ENCODE results near the gene HOXB9.

Gene HOXB9

GRCh38 chr17:48595278-48595999, 30.7 kb downstream of the HOXB9 start:
- no peak for DNase-seq

- DNase-seq: no peak
These were observed 31.4 kb downstream of the HOXB9 start for GRCh38 chr17:48594538-48595277.

- peak; percentile 69 to 91 for DNase-seq
These were observed 32.2 kb downstream of the HOXB9 start for GRCh38 chr17:48593840-48594537.

DNA sequence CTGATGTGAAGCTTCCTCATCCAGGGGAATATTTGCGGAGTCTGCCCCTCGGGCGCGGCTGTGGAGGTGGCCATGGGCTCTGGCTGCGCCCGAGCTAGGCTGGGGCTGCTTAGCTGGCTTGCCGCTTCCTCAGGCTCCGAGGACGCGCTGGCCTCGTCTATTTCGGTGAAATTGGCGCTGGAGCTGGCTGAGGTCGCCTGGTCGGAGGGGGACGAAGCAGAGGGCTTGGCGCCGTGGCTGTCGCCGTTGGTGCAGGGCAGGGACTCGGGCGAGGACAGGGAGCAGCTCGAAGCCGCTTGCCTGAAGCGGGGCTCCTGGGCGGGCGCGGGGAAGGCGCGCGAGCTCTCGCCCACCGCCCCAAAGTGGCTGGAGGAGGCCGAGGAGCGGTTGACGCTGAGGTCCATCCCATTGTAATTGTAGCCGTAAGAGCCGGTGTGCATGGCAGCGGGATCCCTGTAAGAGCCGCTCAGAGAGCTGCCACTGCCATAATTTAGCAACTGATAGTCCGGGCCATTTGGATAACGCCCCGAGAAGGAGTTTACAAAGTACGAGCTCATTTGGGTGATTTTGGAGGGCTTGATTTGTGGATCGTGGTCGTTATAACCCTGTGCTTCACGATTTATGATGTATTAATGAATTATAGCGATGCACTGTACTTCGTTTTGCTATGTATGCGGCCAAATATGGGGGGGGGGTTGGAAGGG, 32.9 kb downstream of the HOXB9 start, which contains the start of gene HOXB5:
Gene HOXB5, minus strand, starts transcription at position 654 of the 704 bp plus-strand sequence. Its CDS starts 97 bp downstream, at position 557.
- DNase-seq: peak; percentile 51 to 80

- DNase-seq: peak in 1 of 2 experiments; percentile 26
These were observed 33.6 kb downstream of the HOXB9 start for GRCh38 chr17:48592577-48592976.

DNA sequence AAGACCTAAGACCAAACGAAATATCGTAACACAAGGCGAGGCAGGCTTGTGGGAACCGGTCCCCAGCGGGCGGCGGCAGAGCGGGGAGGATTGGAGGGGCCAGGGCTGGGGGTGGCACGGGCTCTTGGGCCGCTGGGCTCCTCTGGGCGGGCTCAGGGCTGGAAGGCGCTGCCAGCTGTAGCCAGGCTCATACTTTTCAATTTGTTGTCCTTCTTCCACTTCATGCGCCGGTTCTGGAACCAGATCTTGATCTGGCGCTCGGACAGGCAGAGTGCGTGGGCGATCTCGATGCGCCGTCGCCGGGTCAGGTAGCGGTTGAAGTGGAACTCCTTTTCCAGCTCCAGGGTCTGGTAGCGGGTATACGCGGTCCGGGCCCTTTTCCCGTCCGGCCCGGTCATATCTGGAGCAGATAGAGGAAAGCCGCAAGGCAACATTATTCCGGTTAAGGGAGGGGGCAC, 34.1 kb downstream of the HOXB9 start:
- DNase-seq: no peak

GRCh38 chr17:48591255-48592056, 34.7 kb downstream of the HOXB9 start:
- no peak for DNase-seq

- DNase-seq: no peak
These were observed 35.5 kb downstream of the HOXB9 start for GRCh38 chr17:48590607-48591161.

GRCh38 chr17:48589831-48590606, 36.1 kb downstream of the HOXB9 start, which contains the start of gene HOXB3:
TSS of gene HOXB3 (minus strand) at chr17:48590241. CDS start at chr17:48552474, 37,767 bp downstream.
- DNase-seq: no peak

DNA sequence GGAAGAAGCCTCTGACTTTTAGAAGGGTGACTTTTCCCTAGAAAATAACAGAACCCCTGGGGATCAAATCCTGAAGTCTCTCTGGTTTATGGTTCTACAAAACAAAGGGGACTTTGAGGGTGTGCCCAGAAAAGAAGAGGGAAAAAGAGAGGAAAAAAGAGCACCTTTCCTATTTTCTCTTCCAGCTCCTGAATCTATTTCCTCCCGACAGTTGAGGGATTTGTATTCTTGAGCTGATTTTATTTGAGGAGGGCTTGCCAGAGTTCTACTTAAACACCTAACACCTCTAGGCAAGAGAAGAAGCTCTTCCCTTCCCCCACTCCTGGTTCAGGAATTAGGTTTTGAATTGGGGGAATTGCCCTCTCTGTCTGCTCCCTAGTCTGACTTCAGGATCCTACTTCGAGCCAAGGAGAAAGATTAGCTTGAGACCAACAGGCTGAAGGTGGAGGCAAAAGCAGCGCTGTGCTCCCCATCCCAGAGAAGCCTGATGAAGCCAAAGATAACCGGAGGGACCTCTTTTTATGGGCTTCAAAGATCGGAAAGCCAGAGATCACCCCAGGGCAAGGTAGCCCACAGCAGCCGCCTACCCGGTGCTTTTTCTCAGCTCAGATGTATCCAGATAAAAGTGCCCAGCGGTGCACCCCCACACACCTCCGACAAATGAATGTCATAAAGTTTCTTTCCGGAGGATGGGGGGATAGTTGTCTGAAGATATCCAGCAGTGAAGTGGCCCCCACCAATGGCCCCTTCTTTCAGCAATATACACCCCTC, 36.9 kb downstream of the HOXB9 start:
- no peak for DNase-seq

DNA sequence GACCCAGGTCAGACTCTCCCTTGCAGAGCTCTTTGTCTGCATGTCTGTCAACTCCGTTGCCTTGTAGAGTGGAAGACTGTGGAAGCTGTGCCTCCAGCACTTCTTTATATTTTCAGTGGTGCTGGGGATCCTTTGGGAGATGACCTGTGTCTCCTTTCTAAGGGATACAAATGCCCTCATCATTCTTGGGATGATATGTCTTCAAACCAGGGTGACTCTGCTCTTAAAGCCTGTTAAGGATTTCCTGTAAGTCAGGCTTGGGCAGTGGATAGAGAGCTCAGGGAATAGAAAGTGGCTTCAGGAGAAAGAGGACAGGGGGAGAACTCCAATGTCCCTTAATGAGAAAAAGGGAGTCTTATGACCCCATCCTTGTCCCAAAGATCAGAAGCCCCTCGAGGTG, 37.6 kb downstream of the HOXB9 start:
- DNase-seq: no peak

GRCh38 chr17:48588074-48588415, 38.1 kb downstream of the HOXB9 start:
- no peak for DNase-seq

- DNase-seq: no peak
These were observed 38.7 kb downstream of the HOXB9 start for GRCh38 chr17:48587276-48588073.

- DNase-seq: no peak
These were observed 39.6 kb downstream of the HOXB9 start for GRCh38 chr17:48586355-48587258.

DNA sequence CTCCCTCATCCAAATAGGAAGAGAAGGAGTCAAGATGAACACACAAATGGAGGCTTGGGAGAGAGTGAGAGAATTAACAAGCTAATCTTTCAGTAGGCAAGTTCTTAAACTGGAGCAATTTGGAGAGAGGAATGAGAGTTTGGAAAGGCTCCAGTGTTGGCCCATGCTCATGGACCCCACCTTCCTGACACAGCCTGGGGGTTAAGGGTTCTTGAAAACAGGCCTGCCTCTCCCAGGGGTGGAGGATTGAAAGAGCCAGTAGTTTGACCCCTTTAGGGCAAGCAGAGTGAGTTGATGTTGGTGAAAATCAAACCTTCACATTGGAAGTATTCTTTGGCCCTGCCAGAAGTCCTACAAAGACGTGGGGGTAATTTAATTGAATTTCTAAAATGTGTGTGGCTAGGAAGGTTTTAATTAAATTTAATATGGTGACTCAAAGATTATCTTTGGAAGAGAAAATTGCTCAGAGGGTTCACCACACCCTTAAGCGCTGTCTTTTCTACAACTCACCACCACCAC, 41.9 kb downstream of the HOXB9 start:
- no peak for DNase-seq

GRCh38 chr17:48583708-48584222, 42.4 kb downstream of the HOXB9 start:
- DNase-seq: no peak

DNA sequence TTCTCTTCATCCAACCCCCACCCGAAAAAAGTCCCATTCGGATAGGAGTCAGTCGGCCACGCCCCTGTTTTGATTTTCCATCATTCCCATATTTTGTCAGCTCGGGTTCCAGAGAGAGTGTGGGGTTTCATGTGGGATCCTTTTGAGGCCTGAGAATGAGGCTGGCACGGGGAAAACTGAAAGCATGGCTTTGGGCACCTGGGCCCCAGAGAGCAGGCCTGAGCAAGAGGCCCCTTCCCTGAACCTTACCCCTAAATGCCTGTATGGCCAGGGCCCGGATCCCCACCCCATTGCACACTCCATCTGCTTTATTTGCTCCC, 43.4 kb downstream of the HOXB9 start:
- no peak for DNase-seq

Measured in NCI-H526 (cell line).